GM21786 (cell line): ENCODE data around the gene NPIPA7.
"Not testable (repeated sequence)": the region's sequence is repeated elsewhere in the genome, so short reads cannot be mapped to it uniquely, and the experiment has no call there.

Experiments used
- ATAC-seq: cut with Tn5 transposase; IDR thresholded peaks from one replicate; pipeline ENCODE4 v1.9.1; 2021; ENCODE audit not compliant: unreplicated experiment

NPIPA7 gene

GRCh38 chr16:16378840-16379239 is at the start of gene NPIPA7:
TSS of gene NPIPA7 (plus strand) at chr16:16379140. CDS start at chr16:16379245, 105 bp downstream.
- ATAC-seq = not testable (repeated sequence)

DNA sequence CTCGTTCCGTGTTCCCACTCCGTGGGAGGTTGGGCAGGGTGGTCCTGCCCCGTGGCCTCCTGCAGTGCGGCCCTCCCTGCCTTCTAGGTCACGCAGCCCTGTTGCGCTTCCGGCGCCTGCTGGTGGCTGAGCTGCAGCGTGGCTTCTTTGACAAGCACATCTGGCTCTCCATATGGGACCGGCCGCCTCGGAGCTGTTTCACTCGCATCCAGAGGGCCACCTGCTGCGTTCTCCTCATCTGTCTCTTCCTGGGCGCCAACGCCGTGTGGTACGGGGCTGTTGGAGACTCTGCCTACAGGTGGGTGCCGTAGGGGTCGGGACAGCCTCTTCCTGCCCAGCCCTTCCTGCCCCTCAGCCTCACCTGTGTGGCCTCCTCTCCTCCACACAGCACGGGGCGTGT is 47.5 kb upstream of the NPIPA7 start:
- not testable (repeated sequence) for ATAC-seq

DNA sequence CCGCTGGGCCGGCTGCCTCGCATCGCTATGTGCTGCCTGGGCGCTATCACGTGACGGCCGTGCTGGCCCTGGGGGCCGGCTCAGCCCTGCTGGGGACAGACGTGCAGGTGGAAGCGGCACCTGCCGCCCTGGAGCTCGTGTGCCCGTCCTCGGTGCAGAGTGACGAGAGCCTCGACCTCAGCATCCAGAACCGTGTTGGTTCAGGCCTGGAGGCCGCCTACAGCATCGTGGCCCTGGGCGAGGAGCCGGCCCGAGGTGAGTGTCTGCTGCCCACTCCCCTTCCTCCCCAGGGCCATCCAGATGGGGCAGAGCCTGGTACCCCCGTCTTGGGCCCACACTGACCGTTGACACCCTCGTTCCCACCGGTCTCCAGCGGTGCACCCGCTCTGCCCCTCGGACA is 21.4 kb upstream of the NPIPA7 start:
- not testable (repeated sequence) for ATAC-seq

DNA sequence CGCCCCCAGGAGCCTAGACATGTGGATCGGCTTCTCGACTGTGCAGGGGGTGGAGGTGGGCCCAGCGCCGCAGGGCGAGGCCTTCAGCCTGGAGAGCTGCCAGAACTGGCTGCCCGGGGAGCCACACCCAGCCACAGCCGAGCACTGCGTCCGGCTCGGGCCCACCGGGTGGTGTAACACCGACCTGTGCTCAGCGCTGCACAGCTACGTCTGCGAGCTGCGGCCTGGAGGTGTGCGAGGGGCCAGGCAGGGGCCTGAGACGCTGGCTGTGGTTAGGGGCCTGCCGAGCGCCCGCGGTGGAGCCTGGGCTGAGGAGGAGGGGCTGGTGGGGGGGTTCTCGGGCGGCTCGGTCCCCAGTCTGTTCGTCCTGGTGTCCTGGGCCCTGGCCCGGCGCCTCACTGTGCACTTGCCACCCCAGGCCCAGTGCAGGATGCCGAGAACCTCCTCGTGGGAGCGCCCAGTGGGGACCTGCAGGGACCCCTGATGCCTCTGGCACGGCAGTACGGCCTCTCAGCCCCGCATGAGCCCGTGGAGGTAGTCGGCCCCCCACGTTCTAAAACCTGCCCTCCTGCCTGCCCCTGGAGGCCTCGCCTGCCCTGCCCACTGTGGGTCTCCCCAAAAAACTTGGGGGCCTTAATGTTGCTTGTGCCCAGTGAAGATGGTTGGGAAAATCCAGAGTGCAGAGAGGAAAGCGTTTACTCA is 20.2 kb upstream of the NPIPA7 start:
- not testable (repeated sequence) for ATAC-seq

DNA sequence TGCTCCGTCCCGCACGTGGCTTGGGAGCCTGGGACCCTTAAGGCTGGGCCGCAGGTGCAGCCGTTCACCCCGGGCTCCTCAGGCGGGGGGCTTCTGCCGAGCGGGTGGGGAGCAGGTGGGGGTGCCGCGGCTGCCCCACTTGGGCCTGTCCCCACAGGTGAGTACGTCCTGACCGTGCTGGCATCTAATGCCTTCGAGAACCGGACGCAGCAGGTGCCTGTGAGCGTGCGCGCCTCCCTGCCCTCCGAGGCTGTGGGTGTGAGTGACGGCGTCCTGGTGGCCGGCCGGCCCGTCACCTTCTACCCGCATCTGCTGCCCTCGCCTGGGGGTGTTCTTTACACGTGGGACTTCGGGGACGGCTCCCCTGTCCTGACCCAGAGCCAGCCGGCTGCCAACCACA is 15.3 kb upstream of the NPIPA7 start:
- ATAC-seq = not testable (repeated sequence)

DNA sequence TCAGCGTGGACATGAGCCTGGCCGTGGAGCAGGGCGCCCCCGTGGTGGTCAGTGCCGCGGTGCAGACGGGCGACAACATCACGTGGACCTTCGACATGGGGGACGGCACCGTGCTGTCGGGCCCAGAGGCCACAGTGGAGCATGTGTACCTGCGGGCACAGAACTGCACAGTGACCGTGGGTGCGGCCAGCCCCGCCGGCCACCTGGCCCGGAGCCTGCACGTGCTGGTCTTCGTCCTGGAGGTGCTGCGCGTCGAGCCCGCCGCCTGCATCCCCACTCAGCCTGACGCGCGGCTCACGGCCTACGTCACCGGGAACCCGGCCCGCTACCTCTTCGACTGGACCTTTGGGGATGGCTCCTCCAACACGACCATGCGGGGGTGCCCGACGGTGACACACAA is 14.8 kb upstream of the NPIPA7 start:
- ATAC-seq = not testable (repeated sequence)

- not testable (repeated sequence) for ATAC-seq
Observed at GRCh38 chr16:16364701-16365100, 14.2 kb upstream of the NPIPA7 start.

GRCh38 chr16:16365319-16365718 is 13.6 kb upstream of the NPIPA7 start:
- not testable (repeated sequence) for ATAC-seq

GRCh38 chr16:16365851-16366250 is 13.1 kb upstream of the NPIPA7 start:
- not testable (repeated sequence) for ATAC-seq

DNA sequence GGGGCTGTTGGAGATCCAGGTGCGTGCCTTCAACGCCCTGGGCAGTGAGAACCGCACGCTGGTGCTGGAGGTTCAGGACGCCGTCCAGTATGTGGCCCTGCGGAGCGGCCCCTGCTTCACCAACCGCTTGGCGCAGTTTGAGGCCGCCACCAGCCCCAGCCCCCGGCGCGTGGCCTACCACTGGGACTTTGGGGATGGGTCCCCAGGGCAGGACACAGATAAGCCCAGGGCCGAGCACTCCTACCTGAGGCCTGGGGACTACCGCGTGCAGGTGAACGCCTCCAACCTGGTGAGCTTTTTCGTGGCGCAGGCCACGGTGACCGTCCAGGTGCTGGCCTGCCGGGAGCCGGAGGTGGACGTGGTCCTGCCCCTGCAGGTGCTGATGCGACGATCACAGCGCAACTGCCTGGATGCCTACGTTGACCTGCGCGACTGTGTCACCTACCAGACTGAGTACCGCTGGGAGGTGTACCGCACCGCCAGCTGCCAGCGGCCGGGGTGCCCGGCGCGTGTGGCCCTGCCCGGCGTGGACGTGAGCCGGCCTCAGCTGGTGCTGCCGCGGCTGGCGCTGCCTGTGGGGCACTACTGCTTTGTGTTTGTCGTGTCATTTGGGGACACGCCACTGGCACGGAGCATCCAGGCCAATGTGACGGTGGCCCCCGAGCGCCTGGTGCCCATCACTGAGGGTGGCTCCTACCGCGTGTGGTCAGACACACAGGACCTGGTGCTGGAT is 12.2 kb upstream of the NPIPA7 start:
- ATAC-seq = not testable (repeated sequence)

- not testable (repeated sequence) for ATAC-seq
Observed at GRCh38 chr16:16367285-16367628, 11.7 kb upstream of the NPIPA7 start.

GRCh38 chr16:16369081-16369856 is 9.7 kb upstream of the NPIPA7 start:
- ATAC-seq = not testable (repeated sequence)

GRCh38 chr16:16371136-16371735 is 7.7 kb upstream of the NPIPA7 start:
- ATAC-seq = not testable (repeated sequence)

DNA sequence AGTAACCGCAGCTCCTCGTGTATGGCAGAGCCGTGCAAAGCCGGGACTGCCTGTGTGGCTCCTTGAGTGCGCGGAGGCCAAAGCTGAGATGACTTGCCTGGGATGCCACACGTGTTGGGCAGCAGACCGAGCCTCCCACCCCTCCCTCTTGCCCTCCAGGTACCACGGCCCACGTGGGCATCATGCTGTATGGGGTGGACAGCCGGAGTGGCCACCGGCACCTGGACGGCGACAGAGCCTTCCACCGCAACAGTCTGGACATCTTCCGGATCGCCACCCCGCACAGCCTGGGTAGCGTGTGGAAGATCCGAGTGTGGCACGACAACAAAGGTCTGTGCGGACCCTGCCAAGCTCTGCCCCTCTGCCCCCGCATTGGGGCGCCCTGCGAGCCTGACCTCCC is 4.7 kb upstream of the NPIPA7 start:
- ATAC-seq = not testable (repeated sequence)

- not testable (repeated sequence) for ATAC-seq
Observed at GRCh38 chr16:16399685-16400084, 20.7 kb downstream of the NPIPA7 start.

- ATAC-seq = not testable (repeated sequence)
Observed at GRCh38 chr16:16402333-16402732, 23.4 kb downstream of the NPIPA7 start.

- ATAC-seq = not testable (repeated sequence)
Observed at GRCh38 chr16:16404283-16404682, 25.3 kb downstream of the NPIPA7 start.

DNA sequence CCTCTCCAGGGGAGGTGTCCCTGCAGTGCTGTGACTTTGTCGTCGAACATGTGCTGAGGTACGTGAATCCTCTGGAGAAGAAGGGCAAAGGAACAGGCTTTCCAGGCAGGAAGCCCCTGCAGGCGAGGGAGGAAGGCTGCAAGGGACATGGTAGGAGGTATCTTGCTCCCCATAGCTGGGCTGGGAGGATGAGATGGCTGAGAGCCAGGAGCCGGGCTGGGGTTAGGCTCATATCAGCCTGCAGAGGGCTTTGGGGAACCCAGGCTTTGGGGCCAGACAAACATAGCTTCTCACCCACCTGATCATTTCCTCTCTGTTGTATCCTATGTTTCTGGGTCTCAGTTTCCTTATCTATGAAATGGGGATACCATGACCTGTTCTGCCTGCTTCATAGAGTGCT is 26.5 kb downstream of the NPIPA7 start:
- not testable (repeated sequence) for ATAC-seq

DNA sequence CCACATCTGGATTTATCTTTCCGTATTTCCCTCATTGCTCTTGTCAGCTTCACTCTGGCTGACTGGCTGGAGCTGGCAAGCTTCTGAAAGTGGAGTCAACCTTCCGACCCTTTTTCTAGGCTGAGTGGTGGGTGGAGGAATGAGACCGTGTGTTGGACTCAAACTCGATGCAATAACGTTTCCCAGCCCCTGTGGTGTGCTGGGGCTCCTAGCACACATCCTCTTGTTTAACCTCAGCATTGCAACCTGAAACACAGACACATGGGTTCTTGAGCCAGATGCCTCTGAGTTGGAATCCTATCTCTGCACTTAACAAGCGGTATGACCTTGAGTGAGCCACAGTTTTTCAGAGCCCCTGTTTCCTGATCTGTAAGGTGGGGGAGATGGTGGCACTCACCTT is 29.5 kb downstream of the NPIPA7 start:
- ATAC-seq = not testable (repeated sequence)

DNA sequence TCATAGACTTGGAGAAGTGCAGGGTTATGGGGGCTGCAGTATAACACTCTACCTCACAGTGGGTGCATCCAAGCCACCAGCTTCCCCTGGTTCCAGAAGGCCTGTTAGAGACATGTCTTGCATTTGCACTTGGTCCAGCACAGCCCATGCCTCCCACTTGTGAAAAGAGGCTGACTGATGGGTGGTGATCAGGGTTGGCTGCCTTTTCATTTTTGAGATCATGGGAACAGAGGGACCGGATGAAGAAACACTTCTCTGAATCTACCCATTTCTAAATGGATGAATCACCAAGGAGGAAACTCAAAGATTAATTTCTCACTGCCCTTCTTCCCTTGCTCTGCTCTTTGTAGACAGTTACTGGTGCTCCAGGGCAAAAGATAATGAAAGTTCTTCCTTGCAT is 34.8 kb downstream of the NPIPA7 start:
- ATAC-seq = not testable (repeated sequence)

GRCh38 chr16:16417071-16417470 is 38.1 kb downstream of the NPIPA7 start:
- not testable (repeated sequence) for ATAC-seq
